HepG2 (cell line): ENCODE results near the gene BCAS2. TPM values are rescaled to one million over a fixed set of nuclear protein-coding genes. Genes with fewer than 3 reads are reported as not detected.

Experiments used
- ATAC-seq: fragments of 200-7000 bp; cut with Tn5 transposase; 3 replicates; pipeline ENCODE4 v1.9.1; 2020; ENCODE audit warnings: mild to moderate bottlenecking, moderate library complexity
- BruUV-seq: library from RNA; stranded (reverse); fragments of 400-500 nt; replicated peaks from 2 replicates; lab custom pipeline; 2021; lab: Mats Ljungman, UMichigan
- CTCF ChIA-PET: fragments of 300-600 bp; formaldehyde crosslinking; extraction: SDS; loops from one replicate; lab custom pipeline; 2021; ENCODE audit warnings: low total read pairs, inconsistent platforms, low intra/inter-chr PET ratio; lab: Yijun Ruan, JAX
- POLR2A ChIA-PET: fragments of 350-600 bp; sonication (Branson Sonifier 250); formaldehyde crosslinking; loops from one replicate; lab custom pipeline; 2020; ENCODE audit warnings: antibody characterized with exemption, inconsistent platforms; lab: Yijun Ruan, JAX
- DNase-seq: peaks from one replicate; pipeline ENCODE4 v3.0.0-alpha.2; 2015; ENCODE audit warnings: low spot score
- FAIRE-seq: peaks from 3 replicates; lab custom pipeline; 2011; peaks lifted over from hg19 to GRCh38; lab: Jason Lieb, UNC
- H2AFZ ChIP-seq: one replicate; pipeline ENCODE4 v1.6.1; 2011; ENCODE audit warnings: low read length, inconsistent platforms
- H3K27ac ChIP-seq: fragments of 300-600 bp; 3 replicates; pipeline ENCODE4 v1.8.0; 2011; ENCODE audit warnings: mixed run types, mild to moderate bottlenecking, mixed read lengths, low read length, inconsistent platforms; ENCODE audit not compliant: insufficient read depth; ENCODE audit errors: extremely low read length
- H3K27me3 ChIP-seq, 2 experiments: fragments of 200-600 bp in 1 of 2; 2 replicates in 1 of 2; 3 replicates in 1 of 2; pipeline versions ENCODE4 v1.6.0 to v1.8.0; 2011; ENCODE audit warnings: low read length in 2 of 2, mild to moderate bottlenecking in 2 of 2, moderate library complexity in 2 of 2, inconsistent platforms in 1 of 2; ENCODE audit not compliant: insufficient read depth in 2 of 2, control insufficient read depth in 1 of 2
- H3K36me3 ChIP-seq, 2 experiments: fragments of 200-600 bp in 1 of 2; replicated peaks in 1 of 2; 2 replicates in 1 of 2; 3 replicates in 1 of 2; pipeline versions ENCODE4 v1.5.1 to v1.8.0; 2011; ENCODE audit warnings: low read length in 2 of 2, inconsistent platforms in 1 of 2; ENCODE audit not compliant: insufficient read depth in 2 of 2, control insufficient read depth in 1 of 2
- H3K4me1 ChIP-seq: 2 replicates; pipeline ENCODE4 v1.5.1; 2012; ENCODE audit warnings: low read length, inconsistent platforms; ENCODE audit not compliant: insufficient read depth
- H3K4me2 ChIP-seq: 2 replicates; pipeline ENCODE4 v1.6.0; 2011; ENCODE audit warnings: low read depth, low read length, inconsistent platforms
- H3K4me3 ChIP-seq, 3 experiments: fragments of 200-600 bp in 1 of 3; sonication (generic), shearing (Covaris generic) in 1 of 3; replicated peaks in 1 of 3; 2 replicates each; pipeline ENCODE4 v1.5.1; 2011 to 2016; ENCODE audit warnings: low read length in 3 of 3, inconsistent platforms in 2 of 3, low read depth in 2 of 3, mild to moderate bottlenecking in 2 of 3, control low read depth in 1 of 3, mixed read lengths in 1 of 3; ENCODE audit not compliant: insufficient read depth in 1 of 3
- H3K79me2 ChIP-seq: one replicate; pipeline ENCODE4 v1.6.1; 2011; ENCODE audit warnings: low read length, inconsistent platforms; ENCODE audit not compliant: insufficient read depth
- H3K9ac ChIP-seq: 2 replicates; pipeline ENCODE4 v1.6.0; 2011; ENCODE audit warnings: mild to moderate bottlenecking, low read depth, low read length, inconsistent platforms; ENCODE audit not compliant: insufficient read depth
- H3K9me3 ChIP-seq: 2 replicates; pipeline ENCODE4 v1.5.1; 2012; ENCODE audit warnings: mild to moderate bottlenecking, low read length
- H4K20me1 ChIP-seq: 2 replicates; pipeline ENCODE4 v1.6.0; 2011; ENCODE audit warnings: inconsistent platforms, mild to moderate bottlenecking, low read length, moderate library complexity; ENCODE audit not compliant: insufficient read depth
- AKAP8 ChIP-seq: sonication (generic); formaldehyde crosslinking; IDR thresholded peaks from 2 replicates; pipeline ENCODE4 v1.5.1; 2020; ENCODE audit warnings: mild to moderate bottlenecking, missing genetic modification reagents
- CEBPB ChIP-seq: IDR thresholded peaks from 2 replicates; pipeline ENCODE4 v1.6.1; 2011; ENCODE audit warnings: low read depth, low read length, improper control_type of control experiment, borderline replicate concordance
- FIP1L1 ChIP-seq: fragments of 200-400 bp; formaldehyde crosslinking; IDR thresholded peaks from 2 replicates; pipeline ENCODE4 v1.6.1; 2018; ENCODE audit warnings: low read depth, mild to moderate bottlenecking, low read length, moderate library complexity, borderline replicate concordance; ENCODE audit not compliant: insufficient read depth
- MAFK ChIP-seq, 2 experiments: IDR thresholded peaks in 1 of 2; conservative IDR thresholded peaks in 1 of 2; 2 replicates each; pipeline ENCODE4 v1.6.1; 2011; ENCODE audit warnings: improper control_type of control experiment in 2 of 2, low read length in 2 of 2
- PRPF4 ChIP-seq: fragments of 200-400 bp; formaldehyde crosslinking; IDR thresholded peaks from 2 replicates; pipeline ENCODE4 v1.6.1; 2016; ENCODE audit warnings: low read length, low read depth; ENCODE audit not compliant: poor library complexity, severe bottlenecking
- SAP130 ChIP-seq: IDR thresholded peaks from 2 replicates; pipeline ENCODE4 v1.6.1; 2016; ENCODE audit warnings: low read depth
- ZNF441 ChIP-seq: sonication (generic); formaldehyde crosslinking; IDR thresholded peaks from 2 replicates; pipeline ENCODE4 v1.7.0; 2021; ENCODE audit warnings: missing genetic modification reagents, borderline replicate concordance
- WGBS: methylation state at CpG from one replicate; pipeline ENCODE4 v1.1.6; 2017; ENCODE audit warnings: low lambda C conversion rate; 5-methylcytosine and 5-hydroxymethylcytosine counted together
- in situ Hi-C: cut with HindIII; loops from 2 replicates; pipeline ENCODE4 v1.10.0; 2017; ENCODE audit warnings: low pct_unique_long_range_greater_than_20kb; ENCODE audit not compliant: extremely low pct_ligation_motif_present
- intact Hi-C: fragments of 100-400 bp; cut with micrococcal nuclease; formaldehyde crosslinking; loops from one replicate; pipeline ENCODE4 v1.10.0; 2022; ENCODE audit not compliant: unreplicated experiment
- polyA plus RNA-seq, 8 experiments: library from polyadenylated mRNA; depleted of rRNA in 3 of 8; stranded (reverse) in 7 of 8; unstranded in 1 of 8; fragments of >200 nt; fragmentation: Illumina TruSeq in 4 of 8; extraction: Trizol in 4 of 8; gene quantifications; 2 replicates each; pipeline versions ENCODE4 v1.2.1 to v1.2.3, GENCODE V29; 2011 to 2016; ENCODE audit warnings: low read depth in 4 of 8, missing spikeins in 1 of 8, mixed read lengths in 1 of 8; ENCODE audit not compliant: insufficient read depth in 1 of 8
- total RNA-seq, 5 experiments: library from RNA; depleted of rRNA; stranded (reverse); fragments of >200 nt; fragmentation: Illumina TruSeq; extraction: Trizol; gene quantifications; 2 replicates each; pipeline ENCODE4 v1.2.3, GENCODE V29; 2016; ENCODE audit warnings: low read depth in 1 of 5

Gene BCAS2
- total and polyA plus RNA-seq, 2 of the 13 experiments (the other 11 are each of a cell fraction or from before 2014, with no cell fraction given) = 18.0 to 47.4 TPM

GRCh38 chr1:114550336-114550735, 31.1 kb downstream of the BCAS2 start:
- Histone ChIP-seq H3K4me1 (peaks cover 34% of the 10 kb centered on the region), H3K9ac (no peak overlapping the region), H3K79me2 (no peaks in the 10 kb centered on the region), H3K36me3 (no peaks in the 10 kb centered on the region), H3K4me3 (no peak overlapping the region), H3K9me3 (no peaks in the 10 kb centered on the region), H4K20me1 (no peaks in the 10 kb centered on the region), H3K4me2 (no peak overlapping the region), H2AFZ (no peak overlapping the region), H3K27me3 (no peaks in the 10 kb centered on the region), H3K27ac (no peak overlapping the region)
- in situ Hi-C loops = no loop called here
- FAIRE-seq = no peak
- no TSS peak for BruUV-seq
- ATAC-seq = no peak
- intact Hi-C loops = no loop called here
- TF ChIP-seq FIP1L1 (no peak), MAFK (conservative IDR thresholded peaks at IDR 0.05 in 1 of 2, IDR thresholded peaks at IDR 0.05 in 1 of 2; ENCODE audit: low read length in 2 of 2) (no peak), SAP130 (CRISPR knock-in tag) (no peak), PRPF4 (no peak), ZNF441 (CRISPR knock-in tag) (no peak)
- no peak for DNase-seq
- WGBS = 88% methylated on average over 2 of the region's 2 CpGs
- CTCF ChIA-PET = no interaction called here
- POLR2A ChIA-PET = interaction anchor here (0.7 kb wide), 1 partner anchor 83 kb away, joined by 3 read pairs; no protein-coding TSS in a partner anchor

- Histone ChIP-seq H3K4me3 (no peak overlapping the region), H2AFZ (no peak overlapping the region), H3K4me2 (0 out of 2 replicates have a peak overlapping the region, but pooled peaks have one; percentile 6), H4K20me1 (no peaks in the 10 kb centered on the region), H3K9me3 (no peaks in the 10 kb centered on the region), H3K27me3 (no peaks in the 10 kb centered on the region), H3K9ac (no peak overlapping the region), H3K27ac (no peak overlapping the region), H3K36me3 (no peaks in the 10 kb centered on the region), H3K4me1 (peaks cover 27% of the 10 kb centered on the region), H3K79me2 (no peaks in the 10 kb centered on the region)
- no peak for ATAC-seq
- TF ChIP-seq CEBPB = peak; percentile 29; the same call in 1 of the 2 replicates
- TF ChIP-seq AKAP8 (CRISPR knock-in tag) = no peak
- in situ Hi-C loops = no loop called here
- intact Hi-C loops = no loop called here
- ChIA-PET CTCF (no interaction called here), POLR2A (no interaction called here)
- WGBS = 10% methylated on average over 4 of the region's 4 CpGs
- BruUV-seq = no TSS peak
- no peak for DNase-seq
- FAIRE-seq = no peak
These were observed 32.3 kb downstream of the BCAS2 start for GRCh38 chr1:114549137-114549536.
